Astrocyte of the cerebellum (primary cell): Measurements from ENCODE around the gene SENP2.

Source experiments
- DNase-seq: peaks from one replicate; pipeline ENCODE4 v3.0.0-alpha.2; 2011; ENCODE audit warnings: low read depth
- H3K4me3 ChIP-seq: 2 replicates; pipeline ENCODE4 v1.5.1; 2011; ENCODE audit warnings: mild to moderate bottlenecking, low read depth, low read length, moderate library complexity
- in situ Hi-C: cut with HindIII; loops from 2 replicates; pipeline ENCODE4 v1.10.0; 2017; ENCODE audit warnings: low sequenced_read_pairs
- TF ChIP-seq, protein P1 (sequence below): IDR thresholded peaks from 2 replicates; pipeline ENCODE4 v1.5.1; 2012; ENCODE audit warnings: low read length, low read depth, moderate library complexity, mild to moderate bottlenecking; ENCODE audit errors: missing control alignments

The SENP2 gene

DNA sequence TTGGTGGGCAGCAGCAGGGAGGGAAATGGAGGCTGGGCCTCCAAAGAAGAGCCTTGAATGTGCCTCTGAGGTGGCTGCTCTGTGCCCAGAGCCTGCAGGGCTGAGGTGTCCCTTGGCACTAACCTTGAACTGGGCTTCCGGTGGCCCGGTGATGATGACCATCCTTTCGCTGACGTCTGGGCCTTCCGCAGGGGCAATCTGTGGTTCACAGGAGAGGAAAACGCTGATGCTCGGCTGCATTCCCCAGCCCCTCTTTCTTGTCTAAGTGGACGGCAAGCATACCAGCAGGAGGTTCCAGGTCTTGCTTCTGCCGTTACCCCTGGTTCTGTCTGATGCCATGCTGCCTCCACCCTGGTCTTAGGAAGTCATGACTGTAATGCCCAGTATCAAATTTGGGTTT, 65.9 kb downstream of the SENP2 start:
- TF ChIP-seq, protein P1, sequence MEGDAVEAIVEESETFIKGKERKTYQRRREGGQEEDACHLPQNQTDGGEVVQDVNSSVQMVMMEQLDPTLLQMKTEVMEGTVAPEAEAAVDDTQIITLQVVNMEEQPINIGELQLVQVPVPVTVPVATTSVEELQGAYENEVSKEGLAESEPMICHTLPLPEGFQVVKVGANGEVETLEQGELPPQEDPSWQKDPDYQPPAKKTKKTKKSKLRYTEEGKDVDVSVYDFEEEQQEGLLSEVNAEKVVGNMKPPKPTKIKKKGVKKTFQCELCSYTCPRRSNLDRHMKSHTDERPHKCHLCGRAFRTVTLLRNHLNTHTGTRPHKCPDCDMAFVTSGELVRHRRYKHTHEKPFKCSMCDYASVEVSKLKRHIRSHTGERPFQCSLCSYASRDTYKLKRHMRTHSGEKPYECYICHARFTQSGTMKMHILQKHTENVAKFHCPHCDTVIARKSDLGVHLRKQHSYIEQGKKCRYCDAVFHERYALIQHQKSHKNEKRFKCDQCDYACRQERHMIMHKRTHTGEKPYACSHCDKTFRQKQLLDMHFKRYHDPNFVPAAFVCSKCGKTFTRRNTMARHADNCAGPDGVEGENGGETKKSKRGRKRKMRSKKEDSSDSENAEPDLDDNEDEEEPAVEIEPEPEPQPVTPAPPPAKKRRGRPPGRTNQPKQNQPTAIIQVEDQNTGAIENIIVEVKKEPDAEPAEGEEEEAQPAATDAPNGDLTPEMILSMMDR: no peak
- in situ Hi-C loops: no loop called here
- H3K4me3 ChIP-seq: no peak overlapping the region
- no peak for DNase-seq

- in situ Hi-C loops: no loop called here
- DNase-seq: no peak
- TF ChIP-seq, protein P1: no peak
- no peak overlapping the region for H3K4me3 ChIP-seq
Measured at GRCh38 chr3:185653949-185654757, 68.1 kb downstream of the SENP2 start.

DNA sequence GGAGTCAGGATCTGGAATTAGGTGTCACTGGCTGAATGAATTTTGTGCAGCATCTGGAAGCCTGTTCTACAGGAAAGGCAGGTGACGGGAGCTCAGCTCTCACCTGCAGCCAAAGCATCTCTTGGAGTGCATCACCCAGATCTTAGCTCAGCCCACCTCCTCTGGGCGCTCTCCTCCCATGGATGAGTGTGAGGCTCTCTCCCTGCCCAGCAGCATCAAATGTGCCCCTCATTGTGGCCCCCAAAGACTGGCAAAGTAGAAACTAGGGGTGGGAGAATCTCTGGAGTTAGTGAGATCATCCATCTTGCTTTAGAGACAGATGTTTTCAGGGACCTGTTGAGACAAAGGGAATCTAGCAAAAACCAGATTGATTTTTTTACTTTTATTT, 68.7 kb downstream of the SENP2 start:
- DNase-seq: no peak
- H3K4me3 ChIP-seq: no peak overlapping the region
- in situ Hi-C loops: no loop called here
- TF ChIP-seq, protein P1: no peak

GRCh38 chr3:185655426-185656320, 69.6 kb downstream of the SENP2 start:
- in situ Hi-C loops: no loop called here
- TF ChIP-seq, protein P1: no peak
- no peak overlapping the region for H3K4me3 ChIP-seq
- no peak for DNase-seq

DNA sequence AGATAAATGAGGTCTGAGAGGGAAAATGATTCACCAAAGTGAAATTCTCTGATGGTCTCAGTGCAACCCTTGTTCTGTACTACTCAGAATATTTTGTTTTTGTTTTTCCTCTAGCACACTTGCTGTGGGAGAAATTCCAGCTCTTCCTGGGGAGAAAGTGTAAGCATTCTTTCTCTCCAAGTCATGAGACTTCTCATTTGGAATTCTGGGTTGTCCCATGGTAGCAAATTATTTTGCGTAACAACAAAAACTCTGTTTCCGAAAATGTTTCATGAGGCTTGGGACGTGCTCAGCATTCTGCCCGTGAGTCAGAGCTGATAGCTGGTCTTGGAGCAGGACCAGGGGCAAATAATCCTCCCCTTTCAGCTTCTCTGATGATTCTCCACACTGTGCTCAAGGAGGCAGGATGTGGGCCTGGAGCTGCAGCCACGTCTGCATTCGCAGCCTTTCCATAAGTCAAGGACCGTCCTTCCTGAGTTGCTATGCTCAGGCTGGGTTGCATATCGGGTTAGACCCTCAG, 70.3 kb downstream of the SENP2 start:
- TF ChIP-seq, protein P1: no peak
- no peak overlapping the region for H3K4me3 ChIP-seq
- in situ Hi-C loops: no loop called here
- peak; percentile 96 for DNase-seq

DNA sequence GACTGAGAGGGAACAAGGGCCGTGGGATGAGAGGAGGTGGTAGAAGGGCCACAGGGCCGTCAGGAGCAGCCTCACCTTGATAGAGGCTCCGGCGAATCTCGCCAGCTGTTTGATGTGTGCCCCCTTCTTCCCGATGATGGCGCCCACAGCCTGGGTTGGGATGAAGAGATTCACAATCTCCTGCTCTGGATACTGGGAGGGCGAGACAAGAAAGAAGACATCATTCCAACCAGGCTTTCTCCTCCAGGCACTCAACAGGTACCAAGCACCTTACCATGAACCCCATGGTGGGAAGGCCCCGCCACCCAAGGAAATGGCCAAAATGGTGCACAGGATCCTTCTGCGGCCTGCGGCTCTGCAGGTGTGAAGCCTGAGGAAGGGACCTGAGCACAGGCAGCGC, 71.1 kb downstream of the SENP2 start:
- in situ Hi-C loops: no loop called here
- no peak for DNase-seq
- TF ChIP-seq, protein P1: no peak
- H3K4me3 ChIP-seq: no peak overlapping the region
